SK-N-SH (cell line): ENCODE data around the gene COX7C.

Experiments used
- JUND ChIP-seq: IDR thresholded peaks from 2 replicates; pipeline ENCODE4 v1.4.0; 2012
- MXI1 ChIP-seq: IDR thresholded peaks from 2 replicates; pipeline ENCODE4 v1.6.1; 2012; ENCODE audit warnings: mild to moderate bottlenecking, low read depth, low read length, improper control_type of control experiment

- TF ChIP-seq JUND (no peak), MXI1 (no peak)
Observed at GRCh38 chr5:86665984-86666760, 48.4 kb downstream of the COX7C start.
